ENCODE results near the gene IL10RA.
A peak's percentile ranks its signal among the peaks of the same experiment; 100 is the strongest.

The IL10RA gene

GRCh38 chr11:118008271-118008911 is 22.2 kb downstream of the IL10RA start:
- DNase-seq, result no peak

DNA sequence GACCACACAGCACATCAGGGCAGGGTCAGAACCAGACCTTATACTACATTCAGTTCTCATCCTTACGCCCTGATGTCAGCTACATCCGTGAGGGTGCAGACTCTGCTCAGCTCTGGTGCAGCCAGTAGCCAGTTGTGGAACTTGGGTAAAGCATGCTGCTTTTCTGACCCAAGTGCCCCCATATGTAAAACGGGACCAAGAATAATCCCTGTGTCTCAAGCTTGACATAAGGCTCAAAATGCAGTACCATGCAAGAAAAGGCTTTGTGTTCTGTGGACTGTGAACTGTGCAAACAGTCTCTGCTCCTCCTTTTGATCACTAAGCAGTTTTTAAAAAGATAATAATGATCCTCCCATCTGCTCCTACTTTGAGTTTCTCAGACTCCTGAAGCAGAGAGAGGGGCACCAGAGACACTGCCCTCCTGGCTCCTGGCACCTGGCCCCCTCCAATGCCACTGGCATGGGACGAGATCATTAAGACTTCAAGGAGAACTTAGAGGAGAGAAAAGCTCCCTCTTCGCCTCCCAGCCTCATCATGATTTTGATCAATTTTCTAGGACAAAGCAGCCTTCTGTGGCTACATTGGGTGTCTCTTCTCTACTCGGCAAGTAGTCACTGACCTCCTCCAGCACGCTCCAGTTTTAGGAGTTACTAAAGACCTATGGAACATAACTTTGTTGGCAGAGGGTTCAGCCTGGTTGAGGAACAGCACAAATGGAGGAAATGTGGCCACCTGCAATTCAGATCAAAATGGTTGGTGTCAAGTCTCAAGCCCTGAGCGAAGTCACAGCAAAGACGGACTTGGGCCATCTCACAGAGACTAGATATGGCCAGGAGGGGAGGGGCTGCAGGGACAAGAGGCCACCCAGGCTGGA is 23.9 kb downstream of the IL10RA start:
- DNase-seq, result no peak

DNA sequence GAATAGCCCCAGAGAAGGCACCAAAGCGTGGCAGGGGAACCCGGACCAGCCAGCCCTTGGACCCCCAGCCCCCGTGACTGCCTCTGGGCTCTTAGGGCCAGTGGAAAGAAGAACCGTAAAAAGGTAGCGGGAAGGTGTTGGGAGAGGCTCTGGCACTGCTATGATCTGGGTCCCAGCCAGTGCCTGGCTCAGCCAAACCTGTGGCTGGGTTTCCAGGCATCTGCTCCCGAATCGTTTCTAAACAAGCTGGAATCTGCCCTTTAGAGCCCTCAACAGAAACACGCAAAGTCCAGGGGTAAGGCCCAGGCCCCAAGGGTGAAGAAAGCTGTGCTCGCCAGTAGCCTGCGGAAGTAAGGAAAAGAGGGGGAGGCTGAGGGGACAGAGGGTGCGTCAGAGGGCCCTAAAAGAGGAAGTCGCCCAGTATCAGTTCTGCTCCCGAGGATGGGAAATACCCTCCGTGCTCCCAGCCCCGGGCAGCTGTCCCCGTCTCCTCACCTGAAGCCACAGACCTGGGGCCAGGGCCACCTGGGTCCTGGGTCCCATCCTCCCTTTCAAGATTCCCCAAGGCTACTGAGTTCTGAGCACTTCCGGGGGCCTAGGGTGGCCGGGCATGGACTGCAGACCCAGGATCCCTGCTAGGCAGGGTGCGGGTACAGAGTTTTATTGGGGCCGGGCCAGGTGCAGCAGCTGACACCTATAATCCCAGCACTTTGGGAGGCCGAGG is 24.7 kb downstream of the IL10RA start:
- no peak for DNase-seq

GRCh38 chr11:118012083-118012669 is 26.0 kb downstream of the IL10RA start:
- no peak for DNase-seq

DNA sequence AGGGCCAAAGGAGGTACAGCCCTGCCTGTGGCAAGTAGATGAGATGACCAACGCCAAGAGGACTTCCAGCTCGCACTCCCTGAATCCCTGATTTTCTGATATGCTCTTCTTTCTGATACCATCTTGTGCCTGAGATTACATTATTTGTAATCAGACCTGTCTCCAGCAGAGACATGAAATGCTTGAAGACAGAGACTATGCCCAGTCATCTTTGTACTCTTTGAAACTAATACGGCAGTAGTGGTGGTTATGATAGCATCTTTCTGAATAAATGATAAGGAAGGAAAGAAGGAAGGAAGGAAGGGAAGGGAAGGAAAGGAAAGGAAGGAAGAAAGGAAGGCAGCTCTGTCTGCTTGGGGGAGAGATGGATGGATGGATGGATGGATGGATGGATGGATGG is 27.8 kb downstream of the IL10RA start:
- DNase-seq, result no peak

DNA sequence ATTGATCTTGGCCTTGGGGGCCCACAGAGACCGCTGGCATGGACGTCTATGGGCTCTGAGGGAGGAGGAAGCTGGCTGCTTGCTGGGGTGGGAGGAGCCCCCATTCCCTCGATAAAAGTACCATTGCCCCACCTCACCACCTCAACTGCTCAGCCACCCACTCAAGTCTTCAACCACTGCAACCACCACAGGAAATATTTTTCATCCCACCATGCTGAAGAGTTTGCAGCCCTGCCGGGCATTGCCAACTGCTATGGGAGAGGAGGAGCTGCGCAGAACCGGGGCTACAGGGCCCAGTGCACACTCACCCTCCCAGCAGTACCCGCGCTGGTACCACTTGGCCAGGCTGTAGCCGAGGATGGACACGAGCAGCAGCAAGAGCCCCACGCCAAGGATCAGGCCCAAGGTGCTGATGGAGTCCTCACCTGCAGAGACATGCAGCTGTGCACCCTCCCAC is 29.2 kb downstream of the IL10RA start:
- DNase-seq, result no peak

DNA sequence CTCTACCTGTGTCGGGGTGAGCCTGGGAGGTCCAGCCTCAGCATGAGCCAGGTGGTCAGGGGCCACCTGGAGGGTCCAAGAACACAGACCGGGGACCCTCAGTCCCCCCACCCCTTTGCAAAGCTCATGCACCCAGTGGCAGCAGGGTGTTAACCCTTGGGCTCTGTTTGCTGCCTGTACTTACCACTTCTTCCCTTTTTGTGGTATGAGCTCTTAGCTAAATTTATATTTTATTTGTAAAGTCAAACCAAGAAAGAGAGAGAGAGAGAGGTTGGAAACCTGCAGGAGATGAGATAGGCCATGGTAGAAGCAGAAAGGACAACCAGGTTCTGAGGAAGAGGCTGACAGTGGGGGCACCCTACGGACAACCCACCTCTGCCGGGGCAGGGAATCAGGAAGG is 29.9 kb downstream of the IL10RA start:
- no peak for DNase-seq

GRCh38 chr11:118017111-118017510 is 30.9 kb downstream of the IL10RA start:
- no peak for DNase-seq

DNA sequence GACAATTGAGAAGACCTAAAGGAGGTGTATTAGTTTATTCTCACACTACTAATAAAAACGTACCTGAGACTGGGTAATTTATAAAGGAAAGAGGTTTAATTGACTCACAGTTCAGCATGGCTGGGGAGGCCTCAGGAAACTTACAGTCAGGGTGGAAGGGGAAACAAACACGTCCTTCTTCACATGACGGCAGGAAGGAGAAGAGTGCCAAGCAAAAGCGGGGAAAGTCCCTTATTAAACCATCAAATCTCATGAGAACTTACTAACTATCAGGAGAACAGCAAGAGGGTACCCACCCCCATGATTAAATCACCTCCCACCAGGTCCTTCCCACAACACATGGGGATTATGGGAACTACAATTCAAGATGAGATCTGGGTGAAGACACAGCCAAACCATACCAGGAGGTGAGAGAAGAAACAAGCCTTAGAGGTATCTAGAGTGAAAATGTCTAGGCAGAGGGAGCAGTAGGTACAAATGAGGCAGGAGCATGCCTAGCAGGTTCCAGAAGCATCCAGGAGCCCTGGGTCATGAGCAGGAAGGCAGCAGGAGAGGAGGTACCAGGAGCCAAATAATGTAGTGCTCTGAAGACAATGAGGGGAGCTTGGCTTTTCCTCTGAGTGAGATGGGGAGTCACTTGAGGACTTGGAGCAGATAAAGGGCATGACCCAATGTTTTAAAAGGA is 31.6 kb downstream of the IL10RA start:
- DNase-seq, result no peak

DNA sequence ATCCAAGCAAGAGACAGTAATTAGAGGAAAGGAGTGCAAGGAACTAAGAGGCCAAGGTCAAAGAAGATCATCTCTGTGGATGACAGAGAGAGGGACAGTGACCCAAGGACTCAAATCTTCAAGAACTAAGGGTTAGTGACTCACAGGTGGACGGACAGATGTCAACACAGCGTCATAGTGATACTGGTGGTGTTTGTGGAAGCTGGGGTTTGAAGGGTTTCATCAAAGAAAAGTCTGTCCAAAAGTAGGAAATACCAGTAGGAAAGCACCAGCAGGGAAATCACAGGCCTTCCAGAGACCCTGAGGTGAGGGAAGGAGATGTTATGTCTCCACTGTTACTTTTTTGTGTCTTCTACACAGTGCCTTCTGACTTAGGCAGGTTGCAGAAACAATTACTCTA is 32.2 kb downstream of the IL10RA start:
- no peak for DNase-seq

GRCh38 chr11:118021146-118021545 is 35.0 kb downstream of the IL10RA start:
- no peak for DNase-seq

DNA sequence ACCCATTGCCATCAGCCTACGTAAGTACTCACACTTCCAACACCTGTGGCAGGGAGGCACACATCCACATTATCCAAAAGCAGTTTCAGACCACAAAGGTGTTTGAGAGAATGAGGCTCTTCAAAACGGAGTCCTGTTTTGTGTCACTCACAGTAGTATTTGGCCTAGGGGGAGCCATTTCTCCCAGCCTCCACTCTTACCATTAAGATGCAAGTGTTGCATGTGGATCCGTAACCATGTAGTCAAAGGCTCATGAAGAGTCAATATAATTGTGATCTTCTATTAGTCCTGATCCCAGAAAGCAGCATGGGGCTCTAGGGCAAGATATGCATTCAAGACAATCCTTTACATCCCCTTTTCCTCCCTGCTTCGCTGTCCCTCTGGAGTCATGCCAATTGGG is 41.5 kb downstream of the IL10RA start:
- DNase-seq, result no peak

- DNase-seq, result no peak
Observed at GRCh38 chr11:118028626-118029025, 42.4 kb downstream of the IL10RA start.

DNA sequence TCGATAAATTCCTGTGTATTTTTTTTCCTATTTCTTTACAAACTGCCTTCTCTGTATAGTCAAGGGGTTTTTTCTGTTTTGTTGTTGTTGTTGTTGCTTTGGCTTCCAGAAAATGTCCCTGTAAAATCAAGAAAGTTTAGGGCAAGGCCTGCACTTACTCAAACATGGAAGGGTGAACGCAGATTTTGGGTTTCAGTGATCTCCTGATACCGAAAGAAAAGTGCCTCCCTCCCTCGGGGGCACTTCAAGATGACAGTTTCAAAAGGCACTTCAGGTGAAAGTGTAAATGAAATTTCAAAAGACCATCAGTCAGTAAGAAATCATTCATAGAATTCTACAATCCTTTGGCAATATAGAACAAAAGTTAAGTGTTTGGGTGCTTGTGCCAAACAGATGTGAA is 47.2 kb downstream of the IL10RA start:
- DNase-seq, result peak; percentile 71

GRCh38 chr11:118042141-118042540 is 55.9 kb downstream of the IL10RA start:
- no peak for DNase-seq

GRCh38 chr11:118042796-118043195 is 56.6 kb downstream of the IL10RA start:
- no peak for DNase-seq

GRCh38 chr11:118045191-118045590 is 59.0 kb downstream of the IL10RA start:
- no peak for DNase-seq

DNA sequence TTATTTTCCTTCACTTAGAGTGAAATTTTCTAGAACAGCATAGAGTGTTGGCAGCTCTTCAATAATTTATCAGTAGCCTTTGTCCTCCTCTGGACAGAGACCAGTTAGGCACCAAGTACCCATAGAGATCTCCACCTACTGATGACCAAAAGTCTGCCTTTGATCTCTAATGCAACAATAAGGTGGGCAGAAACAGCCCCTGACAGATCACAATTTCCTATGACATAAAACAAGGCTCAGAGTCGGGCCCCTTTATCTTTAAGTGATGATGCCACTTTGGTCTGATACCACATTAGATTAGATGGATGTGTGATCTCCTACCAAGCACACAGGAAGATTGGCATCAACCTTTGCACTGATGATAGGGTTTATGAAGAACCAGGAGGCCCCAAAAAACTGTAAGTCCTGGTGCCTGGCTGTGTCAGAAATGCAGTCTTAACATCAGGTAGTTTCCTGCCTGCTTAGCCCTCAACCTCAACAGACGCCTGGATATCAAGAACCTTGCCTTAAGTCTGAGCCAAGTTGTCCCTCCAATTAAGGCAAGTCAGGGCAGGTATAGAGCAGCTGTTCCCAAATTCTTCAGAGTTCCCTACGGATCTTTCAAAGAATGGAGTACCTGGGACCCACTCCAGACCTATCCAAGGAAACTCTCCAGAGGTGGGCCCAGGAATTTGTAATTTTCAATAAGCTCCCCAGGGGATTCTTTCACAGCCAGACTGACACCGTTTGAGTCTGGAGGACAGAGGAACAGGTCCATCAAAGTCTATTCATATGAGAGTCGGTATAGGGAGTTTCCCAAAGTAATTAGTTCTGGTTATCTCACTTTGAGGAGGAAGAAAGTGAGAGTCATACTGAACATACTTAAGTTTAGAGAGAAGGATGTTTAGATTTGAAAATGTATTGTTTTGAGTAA is 60.1 kb downstream of the IL10RA start:
- peak; percentile 56 for DNase-seq

GRCh38 chr11:118046964-118047700 is 60.9 kb downstream of the IL10RA start:
- DNase-seq, result peak; percentile 39

DNA sequence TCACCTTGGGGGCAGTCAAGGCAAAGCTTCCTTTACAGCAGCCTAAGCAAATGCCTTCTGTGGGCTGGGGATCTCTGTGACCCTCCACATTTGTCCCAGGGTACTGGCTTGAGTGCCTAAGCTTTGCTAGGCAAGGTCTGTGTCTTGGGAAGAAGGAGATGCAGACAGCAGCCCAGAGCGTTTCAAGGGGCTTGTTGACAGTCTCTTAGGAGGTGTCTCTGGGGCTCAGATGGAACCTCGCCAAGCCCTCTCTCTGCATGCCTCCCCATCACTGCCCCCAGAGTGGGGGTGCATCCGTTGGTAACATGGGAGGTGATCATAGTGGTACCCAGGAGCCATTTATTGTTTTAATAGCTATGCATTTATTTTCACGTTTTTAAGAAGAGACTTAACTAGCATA is 61.6 kb downstream of the IL10RA start:
- DNase-seq, result no peak
